Activated CD8-positive, alpha-beta T cell treated with anti-CD3 and anti-CD28 coated beads for 36 hours (primary cell): ENCODE results near the gene IFT20. TPM values are rescaled to one million over a fixed set of nuclear protein-coding genes. Genes with fewer than 3 reads are reported as not detected.
A peak's percentile ranks its signal among the peaks of the same experiment; 100 is the strongest.

Experiments
- ATAC-seq: fragments of 200-7000 bp; cut with Tn5 transposase; one replicate; pipeline ENCODE4 v1.10.0; 2021; ENCODE audit warnings: mild to moderate bottlenecking, moderate library complexity
- CTCF ChIA-PET: fragments of 350-600 bp; sonication (Branson Sonifier 250); formaldehyde crosslinking; loops from one replicate; lab custom pipeline; 2021; ENCODE audit warnings: antibody characterized with exemption; lab: Charles Lee
- POLR2A ChIA-PET: fragments of 350-600 bp; sonication (Branson Sonifier 250); formaldehyde crosslinking; loops from one replicate; lab custom pipeline; 2021; ENCODE audit warnings: antibody characterized with exemption; lab: Charles Lee
- DNase-seq: peaks from one replicate; pipeline ENCODE4 v3.0.0-alpha.2; 2020
- H3K27ac Mint-ChIP-seq: one replicate; pipeline ENCODE4 v1.8.0; 2021; ENCODE audit warnings: mild to moderate bottlenecking, mixed read lengths
- H3K27me3 Mint-ChIP-seq: one replicate; pipeline ENCODE4 v1.8.0; 2021; ENCODE audit warnings: mixed read lengths
- H3K36me3 Mint-ChIP-seq: one replicate; pipeline ENCODE4 v1.8.0; 2021; ENCODE audit warnings: low read depth, mixed read lengths
- H3K4me1 Mint-ChIP-seq: one replicate; pipeline ENCODE4 v1.8.0; 2021; ENCODE audit warnings: low read depth, mixed read lengths
- H3K4me3 Mint-ChIP-seq: one replicate; pipeline ENCODE4 v1.8.0; 2021; ENCODE audit warnings: mild to moderate bottlenecking, moderate library complexity, mixed read lengths
- H3K9me3 Mint-ChIP-seq: one replicate; pipeline ENCODE4 v1.8.0; 2021; ENCODE audit warnings: mixed read lengths
- CTCF ChIP-seq: fragments of 200-600 bp; IDR thresholded peaks from one replicate; pipeline ENCODE4 v1.8.0; 2022; ENCODE audit warnings: antibody characterized with exemption, mild to moderate bottlenecking
- intact Hi-C: fragments of 100-400 bp; cut with micrococcal nuclease; formaldehyde crosslinking; loops from one replicate; pipeline ENCODE4 v1.10.0; 2022
- total RNA-seq, 2 experiments: library from RNA; stranded (reverse); gene quantifications; one replicate each; pipeline ENCODE4 v1.2.3, GENCODE V29; 2021

IFT20 gene
- total RNA-seq, 2 experiments from 2014 or later: 16.7 to 18.8 TPM

- Mint-ChIP-seq H3K9me3 (no peaks in the 10 kb centered on the region), H3K36me3 (peaks cover 23% of the 10 kb centered on the region), H3K4me3 (peak overlapping the region; percentile 96), H3K27ac (peak overlapping the region; percentile 92), H3K27me3 (no peaks in the 10 kb centered on the region), H3K4me1 (peaks cover 32% of the 10 kb centered on the region)
- ChIA-PET POLR2A (interaction anchor here (0.8 to 4.7 kb wide), 7 partner anchors 10 to 44 kb away, joined by 3 to 51 read pairs (median 9); partner anchors contain the start of genes IFT20, POLDIP2 and TNFAIP1), CTCF (interaction anchor here (0.9 to 4.1 kb wide), 8 partner anchors 9 to 426 kb away, joined by 3 to 12 read pairs (median 4); partner anchors contain the start of genes IFT20 and TNFAIP1)
- DNase-seq (no peak), ATAC-seq (no peak)
- intact Hi-C loops: no loop called here
- TF ChIP-seq CTCF: no peak
Observed at GRCh38 chr17:28319598-28319935, 15.7 kb downstream of the IFT20 start.

GRCh38 chr17:28318759-28319597 lies 16.3 kb downstream of the IFT20 start, which contains the start of gene TMEM97:
Gene TMEM97 (plus strand): TSS chr17:28319200. CDS start chr17:28319240, 40 bp downstream.
- POLR2A ChIA-PET: interaction anchor here (0.7 to 4.7 kb wide), 14 partner anchors 8 to 847 kb away, joined by 3 to 51 read pairs (median 4); partner anchors contain the start of genes IFT20, POLDIP2 and TNFAIP1
- Mint-ChIP-seq H3K4me1 (peaks cover 32% of the 10 kb centered on the region), H3K9me3 (no peaks in the 10 kb centered on the region), H3K36me3 (peaks cover 23% of the 10 kb centered on the region), H3K27me3 (no peaks in the 10 kb centered on the region), H3K27ac (peak within 1 kb of the TSS; percentile 92), H3K4me3 (peak within 1 kb of the TSS; percentile 96)
- CTCF ChIA-PET: interaction anchor here (0.9 to 4.1 kb wide), 9 partner anchors 9 to 425 kb away, joined by 3 to 12 read pairs (median 4); partner anchors contain the start of genes IFT20 and TNFAIP1
- intact Hi-C loops: no loop called here
- peak; percentile 99 for ATAC-seq
- TF ChIP-seq CTCF: peak; percentile 29
- DNase-seq: peak; percentile 99

GRCh38 chr17:28317966-28318758 lies 17.1 kb downstream of the IFT20 start:
- no peak for TF ChIP-seq CTCF
- intact Hi-C loops: no loop called here
- ATAC-seq (peak; percentile 1), DNase-seq (peak; percentile 13)
- ChIA-PET CTCF (interaction anchor here (1.5 to 4.1 kb wide), 3 partner anchors 16 to 67 kb away, joined by 4 to 12 read pairs (median 6); partner anchors contain the start of genes IFT20 and TNFAIP1), POLR2A (interaction anchor here (0.6 to 4.7 kb wide), 15 partner anchors 8 to 938 kb away, joined by 3 to 51 read pairs (median 4); partner anchors contain the start of genes IFT20, POLDIP2 and TNFAIP1)
- peaks cover 23% of the 10 kb centered on the region for H3K36me3 Mint-ChIP-seq
- peaks cover 32% of the 10 kb centered on the region for H3K4me1 Mint-ChIP-seq
- no peaks in the 10 kb centered on the region for H3K27me3 Mint-ChIP-seq
- peak overlapping the region; percentile 70 for H3K27ac Mint-ChIP-seq
- H3K9me3 Mint-ChIP-seq: no peaks in the 10 kb centered on the region
- H3K4me3 Mint-ChIP-seq: peak overlapping the region; percentile 96

- intact Hi-C loops: no loop called here
- peak overlapping the region; percentile 96 for H3K4me3 Mint-ChIP-seq
- H3K27ac Mint-ChIP-seq: peak overlapping the region; percentile 70
- ChIA-PET POLR2A (interaction anchor here (0.6 to 4.7 kb wide), 9 partner anchors 12 to 937 kb away, joined by 3 to 51 read pairs (median 4); partner anchors contain the start of genes IFT20, POLDIP2 and TNFAIP1), CTCF (interaction anchor here (1.5 kb wide), 1 partner anchor 19 kb away, joined by 4 read pairs; no protein-coding TSS in a partner anchor)
- DNase-seq: no peak
- H3K4me1 Mint-ChIP-seq: peaks cover 32% of the 10 kb centered on the region
- H3K36me3 Mint-ChIP-seq: peaks cover 23% of the 10 kb centered on the region
- H3K9me3 Mint-ChIP-seq: no peaks in the 10 kb centered on the region
- no peak for ATAC-seq
- no peak for TF ChIP-seq CTCF
- H3K27me3 Mint-ChIP-seq: no peaks in the 10 kb centered on the region
Observed at GRCh38 chr17:28317099-28317965, 17.9 kb downstream of the IFT20 start.
